Fibroblast of mammary gland (primary cell): ENCODE results near the gene ANKRD52.

Experiments used
- DNase-seq: peaks from one replicate; pipeline ENCODE4 v3.0.0-alpha.2; 2010; ENCODE audit warnings: low read depth
- H3K4me3 ChIP-seq: 2 replicates; pipeline ENCODE4 v1.5.1; 2011; ENCODE audit warnings: low read depth, mild to moderate bottlenecking, low read length, moderate library complexity; ENCODE audit not compliant: control insufficient read depth
- CTCF ChIP-seq: conservative IDR thresholded peaks from 2 replicates; pipeline ENCODE4 v1.5.1; 2011; ENCODE audit warnings: low read depth, low read length, inconsistent platforms; ENCODE audit not compliant: control insufficient read depth, insufficient read depth

ANKRD52 gene

GRCh38 chr12:56260921-56261320 lies 2.7 kb upstream of the ANKRD52 start:
- DNase-seq = no peak
- TF ChIP-seq CTCF = no peak
- H3K4me3 ChIP-seq = no peak overlapping the region

GRCh38 chr12:56260380-56260779 lies 2.2 kb upstream of the ANKRD52 start:
- no peak overlapping the region for H3K4me3 ChIP-seq
- no peak for DNase-seq
- no peak for TF ChIP-seq CTCF

- DNase-seq = no peak
- no peak for TF ChIP-seq CTCF
Measured at GRCh38 chr12:56258820-56259183, 618 bp upstream of the ANKRD52 start.

GRCh38 chr12:56257491-56258067 lies 605 bp downstream of the ANKRD52 start:
- TF ChIP-seq CTCF = no peak
- H3K4me3 ChIP-seq = peak overlapping the region; percentile 84
- DNase-seq = peak; percentile 20

More at GRCh38 chr12:56258820-56259183, 618 bp upstream of the ANKRD52 start:
- H3K4me3 ChIP-seq = peak overlapping the region; percentile 59

- H3K4me3 ChIP-seq = peak overlapping the region; percentile 84
- no peak for DNase-seq
- TF ChIP-seq CTCF = no peak
Measured at GRCh38 chr12:56257071-56257470, 1.1 kb downstream of the ANKRD52 start.

GRCh38 chr12:56256326-56256960 lies 1.7 kb downstream of the ANKRD52 start:
- TF ChIP-seq CTCF = peak; percentile 9
- peak; percentile 67 for DNase-seq
- H3K4me3 ChIP-seq = peak overlapping the region; percentile 84
